ENCODE results near the gene TRAF3. TPM values are rescaled to one million over a fixed set of nuclear protein-coding genes. Genes with fewer than 3 reads are reported as not detected.

The TRAF3 gene
- total and polyA plus RNA-seq, 2 experiments from 2014 or later = 6.3 to 19.7 TPM

GRCh38 chr14:102908766-102909455 lies 131.7 kb downstream of the TRAF3 start:
- Histone ChIP-seq H3K27me3 (no peaks in the 10 kb centered on the region), H3K4me3 (no peak overlapping the region), H3K9me3 (ENCODE audit: low read depth) (no peaks in the 10 kb centered on the region), H3K27ac (no peak overlapping the region), H3K36me3 (peaks cover 7% of the 10 kb centered on the region), H3K4me1 (ENCODE audit: low read depth) (peaks cover 9% of the 10 kb centered on the region)
- no peak for DNase-seq (ENCODE audit: low read depth in 1 of 2, low spot score in 1 of 2)
- TF ChIP-seq, protein P1, sequence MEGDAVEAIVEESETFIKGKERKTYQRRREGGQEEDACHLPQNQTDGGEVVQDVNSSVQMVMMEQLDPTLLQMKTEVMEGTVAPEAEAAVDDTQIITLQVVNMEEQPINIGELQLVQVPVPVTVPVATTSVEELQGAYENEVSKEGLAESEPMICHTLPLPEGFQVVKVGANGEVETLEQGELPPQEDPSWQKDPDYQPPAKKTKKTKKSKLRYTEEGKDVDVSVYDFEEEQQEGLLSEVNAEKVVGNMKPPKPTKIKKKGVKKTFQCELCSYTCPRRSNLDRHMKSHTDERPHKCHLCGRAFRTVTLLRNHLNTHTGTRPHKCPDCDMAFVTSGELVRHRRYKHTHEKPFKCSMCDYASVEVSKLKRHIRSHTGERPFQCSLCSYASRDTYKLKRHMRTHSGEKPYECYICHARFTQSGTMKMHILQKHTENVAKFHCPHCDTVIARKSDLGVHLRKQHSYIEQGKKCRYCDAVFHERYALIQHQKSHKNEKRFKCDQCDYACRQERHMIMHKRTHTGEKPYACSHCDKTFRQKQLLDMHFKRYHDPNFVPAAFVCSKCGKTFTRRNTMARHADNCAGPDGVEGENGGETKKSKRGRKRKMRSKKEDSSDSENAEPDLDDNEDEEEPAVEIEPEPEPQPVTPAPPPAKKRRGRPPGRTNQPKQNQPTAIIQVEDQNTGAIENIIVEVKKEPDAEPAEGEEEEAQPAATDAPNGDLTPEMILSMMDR (IDR thresholded peaks at IDR 0.05; ENCODE audit: low read depth, low read length) = no peak

DNA sequence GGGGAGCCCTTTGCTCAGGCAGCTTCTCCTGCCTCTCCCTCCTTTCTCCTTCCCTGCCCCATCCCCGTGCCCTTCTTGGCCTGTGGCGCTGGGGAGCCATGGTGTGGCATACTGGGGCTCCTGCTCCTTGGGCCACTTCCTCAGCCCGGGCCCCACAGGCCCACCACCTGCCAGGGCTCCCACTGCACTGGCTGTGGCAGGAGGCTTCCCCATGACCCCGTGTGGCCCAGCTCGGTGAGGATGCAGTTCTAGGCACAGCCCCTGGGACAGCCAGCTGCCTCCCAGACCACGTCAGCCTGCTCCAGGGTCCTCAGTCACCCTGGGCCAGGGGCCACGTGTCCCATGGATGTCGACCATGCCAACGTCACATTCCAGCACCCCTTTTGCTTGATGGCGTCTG lies 132.2 kb downstream of the TRAF3 start:
- DNase-seq (ENCODE audit: low read depth in 1 of 2, low spot score in 1 of 2) = no peak
- Histone ChIP-seq H3K27ac (no peak overlapping the region), H3K9me3 (ENCODE audit: low read depth) (no peaks in the 10 kb centered on the region), H3K4me1 (ENCODE audit: low read depth) (peaks cover 9% of the 10 kb centered on the region), H3K4me3 (no peak overlapping the region), H3K36me3 (peaks cover 7% of the 10 kb centered on the region), H3K27me3 (no peaks in the 10 kb centered on the region)
- TF ChIP-seq, protein P1 (IDR thresholded peaks at IDR 0.05; ENCODE audit: low read depth, low read length) = no peak

DNA sequence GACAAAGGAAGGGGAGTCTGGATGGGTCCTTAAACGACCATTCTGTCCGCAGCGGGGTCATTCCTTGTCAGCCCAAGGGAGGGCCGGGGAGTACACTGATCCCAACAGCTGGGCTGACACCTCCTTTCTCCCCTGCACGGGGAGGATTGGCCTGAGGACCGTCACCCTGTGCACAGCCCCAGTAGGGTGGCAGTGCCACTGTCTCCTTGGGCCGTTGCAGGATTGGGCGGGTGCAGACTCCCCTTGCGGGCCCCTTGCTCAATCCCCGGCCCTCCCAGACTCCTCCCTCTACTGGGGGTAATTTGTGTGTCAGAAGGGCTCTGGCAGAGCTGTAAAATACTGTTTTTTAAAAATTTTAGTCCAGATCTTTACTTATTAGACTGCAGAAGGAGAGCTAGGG lies 132.7 kb downstream of the TRAF3 start:
- TF ChIP-seq, protein P1 (IDR thresholded peaks at IDR 0.05; ENCODE audit: low read depth, low read length) = no peak
- DNase-seq (ENCODE audit: low read depth in 1 of 2, low spot score in 1 of 2) = no peak

DNA sequence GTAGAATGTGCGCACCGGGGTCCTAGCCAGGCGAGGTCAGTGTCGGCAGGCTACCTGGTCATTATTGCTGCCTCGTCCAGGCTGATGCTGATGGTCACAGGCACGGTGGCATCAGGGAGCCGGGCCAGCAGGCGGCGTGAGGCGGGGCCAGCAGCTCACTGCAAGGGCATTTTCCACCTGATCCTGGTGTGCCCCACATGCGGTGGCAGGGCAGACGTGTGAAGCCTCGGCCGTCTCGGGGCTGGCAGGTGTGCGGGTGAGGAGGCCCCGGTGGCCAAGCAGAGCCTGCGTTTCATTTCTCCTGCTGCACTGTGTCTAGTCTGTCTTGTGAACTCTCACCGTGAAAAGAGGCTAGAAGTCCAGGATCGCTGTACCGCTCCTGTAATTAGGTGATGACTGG lies 133.2 kb downstream of the TRAF3 start:
- Histone ChIP-seq H3K9me3 (ENCODE audit: low read depth) (no peaks in the 10 kb centered on the region), H3K4me1 (ENCODE audit: low read depth) (peaks cover 9% of the 10 kb centered on the region), H3K4me3 (no peak overlapping the region), H3K27ac (no peak overlapping the region), H3K27me3 (no peaks in the 10 kb centered on the region), H3K36me3 (peaks cover 7% of the 10 kb centered on the region)
- TF ChIP-seq, protein P1 (IDR thresholded peaks at IDR 0.05; ENCODE audit: low read depth, low read length) = no peak
- DNase-seq (ENCODE audit: low read depth in 1 of 2, low spot score in 1 of 2) = no peak

More for the DNA sequence above, 132.7 kb downstream of the TRAF3 start:
- Histone ChIP-seq H3K27ac (no peak overlapping the region), H3K9me3 (ENCODE audit: low read depth) (no peaks in the 10 kb centered on the region), H3K4me3 (no peak overlapping the region), H3K4me1 (ENCODE audit: low read depth) (peaks cover 9% of the 10 kb centered on the region), H3K27me3 (no peaks in the 10 kb centered on the region), H3K36me3 (peaks cover 7% of the 10 kb centered on the region)

GRCh38 chr14:102911541-102911951 lies 134.3 kb downstream of the TRAF3 start:
- no peak for DNase-seq (ENCODE audit: low read depth in 1 of 2, low spot score in 1 of 2)
- Histone ChIP-seq H3K27ac (peak overlapping the region; percentile 32), H3K4me1 (ENCODE audit: low read depth) (peaks cover 9% of the 10 kb centered on the region), H3K4me3 (no peak overlapping the region), H3K9me3 (ENCODE audit: low read depth) (no peaks in the 10 kb centered on the region), H3K36me3 (no peaks in the 10 kb centered on the region), H3K27me3 (no peaks in the 10 kb centered on the region)
- TF ChIP-seq, protein P1 (IDR thresholded peaks at IDR 0.05; ENCODE audit: low read depth, low read length) = no peak

Data from cardiac muscle cell (in vitro differentiated cells and primary cell).